Caco-2 (cell line): Measurements from ENCODE around the gene WWTR1. TPM values are rescaled to one million over a fixed set of nuclear protein-coding genes. Genes with fewer than 3 reads are reported as not detected.

Experiments used
- BruUV-seq: library from RNA; stranded (reverse); fragments of 400-500 nt; replicated peaks from 2 replicates; lab custom pipeline; 2021; lab: Mats Ljungman, UMichigan
- CTCF ChIA-PET: fragments of 300-600 bp; sonication (Branson Sonifier 250); formaldehyde crosslinking; loops from one replicate; lab custom pipeline; 2022; ENCODE audit warnings: antibody characterized with exemption; lab: Charles Lee
- POLR2A ChIA-PET: fragments of 300-600 bp; sonication (Branson Sonifier 250); formaldehyde crosslinking; loops from one replicate; lab custom pipeline; 2022; ENCODE audit warnings: antibody characterized with exemption; lab: Charles Lee
- DNase-seq, 2 experiments: peaks; one replicate each; pipeline versions ENCODE4 v3.0.0 to v3.0.0-alpha.2; 2020 to 2022
- H3K27me3 ChIP-seq: replicated peaks from 2 replicates; pipeline ENCODE4 v1.6.0; 2011; ENCODE audit warnings: low read length; ENCODE audit not compliant: control insufficient read depth, insufficient read depth
- H3K36me3 ChIP-seq: 2 replicates; pipeline ENCODE4 v1.5.1; 2011; ENCODE audit warnings: low read length; ENCODE audit not compliant: control insufficient read depth, insufficient read depth
- H3K4me1 ChIP-seq: fragments of 250-450 bp; sonication (Bioruptor Pico); 2 replicates; pipeline ENCODE4 v1.5.1; 2020; ENCODE audit warnings: mild to moderate bottlenecking
- H3K4me3 ChIP-seq: 2 replicates; pipeline ENCODE4 v1.5.1; 2011; ENCODE audit warnings: low read depth, mild to moderate bottlenecking, control low read depth, low read length
- H3K9me3 ChIP-seq: fragments of 250-450 bp; sonication (Bioruptor Pico); 2 replicates; pipeline ENCODE4 v1.5.1; 2020; ENCODE audit warnings: mild to moderate bottlenecking, moderate library complexity
- H3K27ac Mint-ChIP-seq: one replicate; pipeline ENCODE4 v1.8.0; 2022; ENCODE audit warnings: mixed read lengths; ENCODE audit not compliant: unreplicated experiment
- H3K27me3 Mint-ChIP-seq: one replicate; pipeline ENCODE4 v1.8.0; 2022; ENCODE audit warnings: mixed read lengths; ENCODE audit not compliant: insufficient read depth, unreplicated experiment
- H3K36me3 Mint-ChIP-seq: one replicate; pipeline ENCODE4 v1.8.0; 2022; ENCODE audit warnings: mild to moderate bottlenecking, mixed read lengths; ENCODE audit not compliant: insufficient read depth, unreplicated experiment
- H3K4me1 Mint-ChIP-seq: one replicate; pipeline ENCODE4 v1.8.0; 2022; ENCODE audit warnings: low read depth, mixed read lengths; ENCODE audit not compliant: unreplicated experiment
- H3K4me3 Mint-ChIP-seq: one replicate; pipeline ENCODE4 v1.8.0; 2022; ENCODE audit warnings: mild to moderate bottlenecking, moderate library complexity, mixed read lengths; ENCODE audit not compliant: unreplicated experiment
- H3K9me3 Mint-ChIP-seq: one replicate; pipeline ENCODE4 v1.8.0; 2022; ENCODE audit warnings: mixed read lengths; ENCODE audit not compliant: unreplicated experiment
- CTCF ChIP-seq, 2 experiments: fragments of 200-600 bp in 1 of 2; IDR thresholded peaks; 1 replicate in 1 of 2; 2 replicates in 1 of 2; pipeline versions ENCODE4 v1.5.1 to v1.8.0; 2011 to 2022; ENCODE audit warnings: antibody characterized with exemption in 1 of 2, control low read depth in 1 of 2, inconsistent platforms in 1 of 2, low read depth in 1 of 2, low read length in 1 of 2, mild to moderate bottlenecking in 1 of 2, moderate library complexity in 1 of 2; ENCODE audit not compliant: insufficient read depth in 1 of 2, severe bottlenecking in 1 of 2, unreplicated experiment in 1 of 2
- intact Hi-C: fragments of 100-400 bp; cut with micrococcal nuclease; formaldehyde crosslinking; loops from one replicate; pipeline ENCODE4 v1.10.0; 2022; ENCODE audit not compliant: unreplicated experiment
- total RNA-seq: library from RNA; stranded (reverse); gene quantifications from 2 replicates; pipeline ENCODE4 v1.2.3, GENCODE V29; 2022

Gene WWTR1
- total RNA-seq, 1 experiment from 2014 or later, result 16.2 TPM

- Histone ChIP-seq H3K36me3 (no peaks in the 10 kb centered on the region), H3K27me3 (no peaks in the 10 kb centered on the region), H3K4me1 (no peaks in the 10 kb centered on the region), H3K9me3 (no peaks in the 10 kb centered on the region), H3K4me3 (no peak overlapping the region)
- CTCF ChIA-PET, result no interaction called here
- Mint-ChIP-seq H3K27me3 (no peaks in the 10 kb centered on the region), H3K9me3 (no peaks in the 10 kb centered on the region), H3K4me1 (no peaks in the 10 kb centered on the region), H3K27ac (no peak overlapping the region), H3K4me3 (no peak overlapping the region), H3K36me3 (no peaks in the 10 kb centered on the region)
- intact Hi-C loops, result no loop called here
- no TSS peak for BruUV-seq
- DNase-seq, result no peak
- TF ChIP-seq CTCF (IDR thresholded peaks at IDR 0.05; ENCODE audit: insufficient read depth in 1 of 2, low read depth in 1 of 2, low read length in 1 of 2, severe bottlenecking in 1 of 2, unreplicated experiment in 1 of 2), result no peak
- POLR2A ChIA-PET, result no interaction called here
These were observed 73.7 kb downstream of the WWTR1 start for GRCh38 chr3:149583921-149584635.

- no peak for TF ChIP-seq CTCF (IDR thresholded peaks at IDR 0.05; ENCODE audit: insufficient read depth in 1 of 2, low read depth in 1 of 2, low read length in 1 of 2, severe bottlenecking in 1 of 2, unreplicated experiment in 1 of 2)
- ChIA-PET POLR2A (no interaction called here), CTCF (no interaction called here)
- H3K9me3 Mint-ChIP-seq, result no peaks in the 10 kb centered on the region
- H3K27ac Mint-ChIP-seq, result no peak overlapping the region
- BruUV-seq, result no TSS peak
- no peaks in the 10 kb centered on the region for H3K9me3 ChIP-seq
- H3K4me1 ChIP-seq, result no peaks in the 10 kb centered on the region
- no peaks in the 10 kb centered on the region for H3K36me3 Mint-ChIP-seq
- H3K4me3 ChIP-seq, result no peak overlapping the region
- no peak for DNase-seq
- no peak overlapping the region for H3K4me3 Mint-ChIP-seq
- no peaks in the 10 kb centered on the region for H3K27me3 Mint-ChIP-seq
- peaks cover 6% of the 10 kb centered on the region for H3K4me1 Mint-ChIP-seq
- intact Hi-C loops, result no loop called here
- no peaks in the 10 kb centered on the region for H3K27me3 ChIP-seq
- no peaks in the 10 kb centered on the region for H3K36me3 ChIP-seq
These were observed 75.4 kb downstream of the WWTR1 start for GRCh38 chr3:149582395-149582794.

- peaks cover 6% of the 10 kb centered on the region for H3K4me1 Mint-ChIP-seq
- POLR2A ChIA-PET, result no interaction called here
- no TSS peak for BruUV-seq
These were observed 76.0 kb downstream of the WWTR1 start for GRCh38 chr3:149581681-149582370.

More at GRCh38 chr3:149581681-149582370, 76.0 kb downstream of the WWTR1 start:
- Histone ChIP-seq H3K27me3 (no peaks in the 10 kb centered on the region), H3K36me3 (no peaks in the 10 kb centered on the region), H3K4me3 (no peak overlapping the region), H3K4me1 (no peaks in the 10 kb centered on the region), H3K9me3 (no peaks in the 10 kb centered on the region)
- Mint-ChIP-seq H3K27me3 (no peaks in the 10 kb centered on the region), H3K4me3 (no peak overlapping the region), H3K27ac (no peak overlapping the region), H3K36me3 (no peaks in the 10 kb centered on the region), H3K9me3 (no peaks in the 10 kb centered on the region)
- intact Hi-C loops, result no loop called here
- TF ChIP-seq CTCF (IDR thresholded peaks at IDR 0.05; ENCODE audit: insufficient read depth in 1 of 2, low read depth in 1 of 2, low read length in 1 of 2, severe bottlenecking in 1 of 2, unreplicated experiment in 1 of 2), result no peak
- no peak for DNase-seq
- CTCF ChIA-PET, result no interaction called here
